Osteoblast (primary cell): Measurements from ENCODE around the gene CIB4. TPM values are rescaled to one million over a fixed set of nuclear protein-coding genes. Genes with fewer than 3 reads are reported as not detected.
A peak's percentile ranks its signal among the peaks of the same experiment; 100 is the strongest.

Experiments used
- DNase-seq: peaks from one replicate; pipeline ENCODE4 v3.0.0; 2011; ENCODE audit warnings: low spot score, mixed read lengths; ENCODE audit not compliant: insufficient read length; ENCODE audit errors: missing footprints
- H2AFZ ChIP-seq: 2 replicates; pipeline ENCODE4 v1.6.0; 2011; ENCODE audit warnings: mild to moderate bottlenecking, low read length
- H3K27ac ChIP-seq: 2 replicates; pipeline ENCODE4 v1.5.1; 2011; ENCODE audit warnings: mild to moderate bottlenecking, low read depth, low read length, moderate library complexity
- H3K27me3 ChIP-seq: 2 replicates; pipeline ENCODE4 v1.6.0; 2012; ENCODE audit warnings: mild to moderate bottlenecking, control low read depth, inconsistent platforms, low read length, moderate library complexity; ENCODE audit not compliant: insufficient read depth
- H3K36me3 ChIP-seq: 2 replicates; pipeline ENCODE4 v1.5.1; 2011; ENCODE audit warnings: mild to moderate bottlenecking, low read length, control low read depth, moderate library complexity; ENCODE audit not compliant: insufficient read depth
- H3K4me1 ChIP-seq: 2 replicates; pipeline ENCODE4 v1.5.1; 2011; ENCODE audit warnings: mild to moderate bottlenecking, low read length, control low read depth, moderate library complexity; ENCODE audit not compliant: insufficient read depth
- H3K4me2 ChIP-seq: 2 replicates; pipeline ENCODE4 v1.6.0; 2011; ENCODE audit warnings: mild to moderate bottlenecking, low read length; ENCODE audit not compliant: insufficient read depth
- H3K4me3 ChIP-seq: fragments of 200-600 bp; sonication (generic); 3 replicates; pipeline ENCODE4 v1.5.1; 2012; ENCODE audit warnings: mild to moderate bottlenecking, low read length, inconsistent platforms; ENCODE audit not compliant: insufficient read depth
- H3K79me2 ChIP-seq: 2 replicates; pipeline ENCODE4 v1.6.0; 2012; ENCODE audit warnings: mild to moderate bottlenecking, low read length, control low read depth, inconsistent platforms; ENCODE audit not compliant: insufficient read depth
- H3K9me3 ChIP-seq: 2 replicates; pipeline ENCODE4 v1.5.1; 2011; ENCODE audit warnings: low read depth, low read length, control low read depth
- H4K20me1 ChIP-seq: 2 replicates; pipeline ENCODE4 v1.6.0; 2012; ENCODE audit warnings: mild to moderate bottlenecking, low read length, control low read depth; ENCODE audit not compliant: insufficient read depth
- CTCF ChIP-seq: IDR thresholded peaks from 2 replicates; pipeline ENCODE4 v1.5.1; 2011; ENCODE audit warnings: mild to moderate bottlenecking, low read depth, low read length, moderate library complexity; ENCODE audit errors: extremely low read depth
- total RNA-seq: library from RNA; depleted of rRNA; stranded (reverse); fragments of >200 nt; gene quantifications from 2 replicates; pipeline ENCODE4 v1.2.3, GENCODE V29; 2012

CIB4 gene
- total RNA-seq, 1 donor: not detected

GRCh38 chr2:26580151-26580550 lies 61.0 kb downstream of the CIB4 start:
- H3K9me3 ChIP-seq: no peaks in the 10 kb centered on the region
- no peaks in the 10 kb centered on the region for H3K36me3 ChIP-seq
- H3K27me3 ChIP-seq: peaks cover 68% of the 10 kb centered on the region
- no peak overlapping the region for H3K27ac ChIP-seq
- H3K4me1 ChIP-seq: no peaks in the 10 kb centered on the region
- no peak overlapping the region for H3K4me3 ChIP-seq
- no peaks in the 10 kb centered on the region for H3K79me2 ChIP-seq
- no peak for DNase-seq
- H2AFZ ChIP-seq: no peak overlapping the region
- TF ChIP-seq CTCF: no peak
- H3K4me2 ChIP-seq: no peak overlapping the region
- no peaks in the 10 kb centered on the region for H4K20me1 ChIP-seq

DNA sequence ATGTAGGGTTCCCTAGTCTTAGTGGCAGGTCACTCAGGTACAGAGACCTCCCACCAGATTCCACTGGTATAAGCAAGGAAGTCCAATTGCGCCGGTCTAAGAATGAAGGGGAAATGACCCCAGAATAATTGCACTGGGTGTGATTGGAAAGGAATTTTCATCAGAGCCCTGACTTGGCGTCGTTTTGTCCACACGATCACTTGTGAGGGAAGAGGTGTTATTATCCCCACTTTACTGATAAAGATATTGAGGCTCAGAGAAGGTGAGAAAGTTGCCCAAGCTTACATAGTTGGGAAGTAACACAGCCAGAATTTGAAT lies 61.5 kb downstream of the CIB4 start:
- Histone ChIP-seq H3K79me2 (no peaks in the 10 kb centered on the region), H2AFZ (no peak overlapping the region), H3K27me3 (peaks cover 63% of the 10 kb centered on the region), H3K36me3 (no peaks in the 10 kb centered on the region), H3K4me2 (no peak overlapping the region), H3K4me3 (no peak overlapping the region), H3K4me1 (no peaks in the 10 kb centered on the region), H3K27ac (no peak overlapping the region), H4K20me1 (no peaks in the 10 kb centered on the region), H3K9me3 (no peaks in the 10 kb centered on the region)
- DNase-seq: no peak
- TF ChIP-seq CTCF: no peak

- Histone ChIP-seq H3K27me3 (peaks cover 59% of the 10 kb centered on the region), H3K79me2 (no peaks in the 10 kb centered on the region)
- peak; percentile 56 for DNase-seq
Observed at GRCh38 chr2:26579025-26579722, 62.0 kb downstream of the CIB4 start.

GRCh38 chr2:26578581-26578980 lies 62.6 kb downstream of the CIB4 start:
- H3K9me3 ChIP-seq: no peaks in the 10 kb centered on the region

More at GRCh38 chr2:26579025-26579722, 62.0 kb downstream of the CIB4 start:
- Histone ChIP-seq H3K4me1 (no peaks in the 10 kb centered on the region), H3K27ac (no peak overlapping the region), H3K36me3 (no peaks in the 10 kb centered on the region), H4K20me1 (no peaks in the 10 kb centered on the region), H3K9me3 (no peaks in the 10 kb centered on the region), H3K4me3 (no peak overlapping the region), H2AFZ (no peak overlapping the region), H3K4me2 (no peak overlapping the region)
- no peak for TF ChIP-seq CTCF

More at GRCh38 chr2:26578581-26578980, 62.6 kb downstream of the CIB4 start:
- H3K36me3 ChIP-seq: no peaks in the 10 kb centered on the region
- no peaks in the 10 kb centered on the region for H3K79me2 ChIP-seq
- H3K4me2 ChIP-seq: no peak overlapping the region
- no peaks in the 10 kb centered on the region for H3K4me1 ChIP-seq
- DNase-seq: peak; percentile 69
- no peak overlapping the region for H3K4me3 ChIP-seq
- H3K27me3 ChIP-seq: peaks cover 53% of the 10 kb centered on the region
- TF ChIP-seq CTCF: no peak
- H4K20me1 ChIP-seq: no peaks in the 10 kb centered on the region
- H3K27ac ChIP-seq: no peak overlapping the region
- H2AFZ ChIP-seq: no peak overlapping the region
